HG02588 (cell line): ENCODE measurements around the gene PAPPA2.

Experiments
- ATAC-seq: cut with Tn5 transposase; IDR thresholded peaks from one replicate; pipeline ENCODE4 v1.9.1; 2021; ENCODE audit warnings: mild to moderate bottlenecking, moderate library complexity; ENCODE audit not compliant: unreplicated experiment

PAPPA2 gene

GRCh38 chr1:176843352-176844297 lies 380.6 kb downstream of the PAPPA2 start:
- no peak for ATAC-seq

GRCh38 chr1:176847052-176847451 lies 384.1 kb downstream of the PAPPA2 start:
- no peak for ATAC-seq

- no peak for ATAC-seq
These were observed 386.3 kb downstream of the PAPPA2 start for GRCh38 chr1:176849281-176849680.

- ATAC-seq, result no peak
These were observed 387.9 kb downstream of the PAPPA2 start for GRCh38 chr1:176850871-176851270.

GRCh38 chr1:176852124-176852523 lies 389.1 kb downstream of the PAPPA2 start:
- ATAC-seq, result no peak

GRCh38 chr1:176853503-176853902 lies 390.5 kb downstream of the PAPPA2 start:
- ATAC-seq, result no peak

- no peak for ATAC-seq
These were observed 391.1 kb downstream of the PAPPA2 start for GRCh38 chr1:176854121-176854520.

- no peak for ATAC-seq
These were observed 392.1 kb downstream of the PAPPA2 start for GRCh38 chr1:176854758-176855745.

- ATAC-seq, result no peak
These were observed 394.7 kb downstream of the PAPPA2 start for GRCh38 chr1:176857632-176858031.

- no peak for ATAC-seq
These were observed 395.5 kb downstream of the PAPPA2 start for GRCh38 chr1:176858433-176858916.

- no peak for ATAC-seq
These were observed 400.6 kb downstream of the PAPPA2 start for GRCh38 chr1:176863613-176864012.

- ATAC-seq, result no peak
These were observed 401.2 kb downstream of the PAPPA2 start for GRCh38 chr1:176864211-176864610.

GRCh38 chr1:176866011-176866714 lies 403.2 kb downstream of the PAPPA2 start:
- ATAC-seq, result no peak

GRCh38 chr1:176869577-176869976 lies 406.6 kb downstream of the PAPPA2 start:
- ATAC-seq, result no peak

- no peak for ATAC-seq
These were observed 414.1 kb downstream of the PAPPA2 start for GRCh38 chr1:176876966-176877515.

GRCh38 chr1:176877557-176877956 lies 414.6 kb downstream of the PAPPA2 start:
- no peak for ATAC-seq

- ATAC-seq, result no peak
These were observed 416.0 kb downstream of the PAPPA2 start for GRCh38 chr1:176878750-176879536.

GRCh38 chr1:176879784-176880620 lies 417.0 kb downstream of the PAPPA2 start:
- no peak for ATAC-seq
